GM12801 (cell line): ENCODE data around the gene TCP11.

ENCODE experiments used
- CTCF ChIP-seq: IDR thresholded peaks from one replicate; pipeline ENCODE4 v1.5.1; 2011; ENCODE audit warnings: control low read depth; ENCODE audit not compliant: insufficient read length; ENCODE audit errors: extremely low read depth

TCP11 gene

GRCh38 chr6:35073211-35073610 is 67.9 kb downstream of the TCP11 start:
- no peak for TF ChIP-seq CTCF

- no peak for TF ChIP-seq CTCF
Measured at GRCh38 chr6:35072698-35073055, 68.5 kb downstream of the TCP11 start.

- TF ChIP-seq CTCF: no peak
Measured at GRCh38 chr6:35072051-35072697, 69.0 kb downstream of the TCP11 start.

GRCh38 chr6:35071347-35071994 is 69.7 kb downstream of the TCP11 start:
- TF ChIP-seq CTCF: no peak

- TF ChIP-seq CTCF: no peak
Measured at GRCh38 chr6:35070111-35070510, 71.0 kb downstream of the TCP11 start.

GRCh38 chr6:35069262-35069661 is 71.9 kb downstream of the TCP11 start:
- no peak for TF ChIP-seq CTCF

GRCh38 chr6:35068644-35069043 is 72.5 kb downstream of the TCP11 start:
- TF ChIP-seq CTCF: no peak
